Measurements from ENCODE around the gene PPP3CA.

The PPP3CA gene

GRCh38 chr4:101332424-101332823 is 14.9 kb downstream of the PPP3CA start:
- in situ Hi-C loops (cut with HindIII; ENCODE audit: low sequenced_read_pairs) = no loop called here

- in situ Hi-C loops (cut with HindIII; ENCODE audit: low sequenced_read_pairs) = no loop called here
These were observed 16.3 kb downstream of the PPP3CA start for GRCh38 chr4:101331017-101331416.

- in situ Hi-C loops (cut with HindIII; ENCODE audit: low sequenced_read_pairs) = no loop called here
These were observed 17.7 kb downstream of the PPP3CA start for GRCh38 chr4:101329592-101329991.

- in situ Hi-C loops (cut with HindIII; ENCODE audit: low sequenced_read_pairs) = no loop called here
These were observed 19.2 kb downstream of the PPP3CA start for GRCh38 chr4:101328063-101328602.

- in situ Hi-C loops (cut with HindIII; ENCODE audit: low sequenced_read_pairs) = no loop called here
These were observed 20.8 kb downstream of the PPP3CA start for GRCh38 chr4:101326576-101326975.

- in situ Hi-C loops (cut with HindIII; ENCODE audit: low sequenced_read_pairs) = no loop called here
These were observed 24.6 kb downstream of the PPP3CA start for GRCh38 chr4:101322743-101323142.

- in situ Hi-C loops (cut with HindIII; ENCODE audit: low sequenced_read_pairs) = no loop called here
These were observed 25.8 kb downstream of the PPP3CA start for GRCh38 chr4:101321481-101322042.

- in situ Hi-C loops (cut with HindIII; ENCODE audit: low sequenced_read_pairs) = no loop called here
These were observed 31.5 kb downstream of the PPP3CA start for GRCh38 chr4:101315786-101316185.

- in situ Hi-C loops (cut with HindIII; ENCODE audit: low sequenced_read_pairs) = no loop called here
These were observed 32.3 kb downstream of the PPP3CA start for GRCh38 chr4:101315041-101315440.

GRCh38 chr4:101309925-101310324 is 37.4 kb downstream of the PPP3CA start:
- in situ Hi-C loops (cut with HindIII; ENCODE audit: low sequenced_read_pairs) = no loop called here

- in situ Hi-C loops (cut with HindIII; ENCODE audit: low sequenced_read_pairs) = no loop called here
These were observed 39.4 kb downstream of the PPP3CA start for GRCh38 chr4:101307899-101308298.

GRCh38 chr4:101306764-101307615 is 40.3 kb downstream of the PPP3CA start:
- in situ Hi-C loops (cut with HindIII; ENCODE audit: low sequenced_read_pairs) = no loop called here

- in situ Hi-C loops (cut with HindIII; ENCODE audit: low sequenced_read_pairs) = no loop called here
These were observed 41.1 kb downstream of the PPP3CA start for GRCh38 chr4:101306225-101306624.

GRCh38 chr4:101304916-101305315 is 42.4 kb downstream of the PPP3CA start:
- in situ Hi-C loops (cut with HindIII; ENCODE audit: low sequenced_read_pairs) = no loop called here

- in situ Hi-C loops (cut with HindIII; ENCODE audit: low sequenced_read_pairs) = no loop called here
These were observed 47.3 kb downstream of the PPP3CA start for GRCh38 chr4:101299899-101300540.

- in situ Hi-C loops (cut with HindIII; ENCODE audit: low sequenced_read_pairs) = no loop called here
These were observed 48.3 kb downstream of the PPP3CA start for GRCh38 chr4:101299021-101299420.

GRCh38 chr4:101295691-101296090 is 51.6 kb downstream of the PPP3CA start:
- in situ Hi-C loops (cut with HindIII; ENCODE audit: low sequenced_read_pairs) = no loop called here

- in situ Hi-C loops (cut with HindIII; ENCODE audit: low sequenced_read_pairs) = no loop called here
These were observed 52.7 kb downstream of the PPP3CA start for GRCh38 chr4:101294597-101294996.

- in situ Hi-C loops (cut with HindIII; ENCODE audit: low sequenced_read_pairs) = no loop called here
These were observed 54.4 kb downstream of the PPP3CA start for GRCh38 chr4:101292901-101293300.

- in situ Hi-C loops (cut with HindIII; ENCODE audit: low sequenced_read_pairs) = no loop called here
These were observed 55.1 kb downstream of the PPP3CA start for GRCh38 chr4:101292214-101292613.

GRCh38 chr4:101291198-101291597 is 56.1 kb downstream of the PPP3CA start:
- in situ Hi-C loops (cut with HindIII; ENCODE audit: low sequenced_read_pairs) = no loop called here

- in situ Hi-C loops (cut with HindIII; ENCODE audit: low sequenced_read_pairs) = no loop called here
These were observed 56.7 kb downstream of the PPP3CA start for GRCh38 chr4:101290654-101291053.
